H1 (cell line): ENCODE measurements around the gene APOL5. TPM values are rescaled to one million over a fixed set of nuclear protein-coding genes. Genes with fewer than 3 reads are reported as not detected.

Source experiments
- CTCF ChIA-PET: fragments of 300-600 bp; sonication (Branson Sonifier 250); formaldehyde crosslinking; loops from one replicate; lab custom pipeline; 2021; ENCODE audit not compliant: partially characterized antibody; lab: Charles Lee
- POLR2A ChIA-PET: fragments of 300-600 bp; sonication (Branson Sonifier 250); formaldehyde crosslinking; loops from one replicate; lab custom pipeline; 2021; ENCODE audit warnings: inconsistent platforms; ENCODE audit not compliant: partially characterized antibody; lab: Charles Lee
- DNase-seq, 2 experiments: peaks; one replicate each; pipeline versions ENCODE4 v3.0.0 to v3.0.0-alpha.2; 2010 to 2022; ENCODE audit warnings: low spot score in 2 of 2, low read depth in 1 of 2, mixed read lengths in 1 of 2
- FAIRE-seq: peaks from 2 replicates; lab custom pipeline; 2011; peaks lifted over from hg19 to GRCh38; lab: Jason Lieb, UNC
- H2AFZ ChIP-seq: 2 replicates; pipeline ENCODE4 v1.8.1; 2012; ENCODE audit warnings: low read length, inconsistent platforms
- H2AK5ac ChIP-seq: 2 replicates; pipeline ENCODE4 v1.6.1; 2013; ENCODE audit warnings: low read depth, low read length
- H2BK120ac ChIP-seq: replicated peaks from 2 replicates; pipeline ENCODE3; 2013; ENCODE audit warnings: low read depth, low read length, inconsistent platforms
- H2BK12ac ChIP-seq: 2 replicates; pipeline ENCODE4 v1.6.1; 2013; ENCODE audit warnings: low read depth, low read length
- H2BK15ac ChIP-seq: 2 replicates; pipeline ENCODE4 v1.6.1; 2013; ENCODE audit warnings: low read length
- H2BK20ac ChIP-seq: 2 replicates; pipeline ENCODE4 v1.6.1; 2013; ENCODE audit warnings: low read length
- H2BK5ac ChIP-seq: 2 replicates; pipeline ENCODE4 v1.6.1; 2013; ENCODE audit warnings: low read depth, low read length
- H3K14ac ChIP-seq: 2 replicates; pipeline ENCODE4 v1.6.1; 2013; ENCODE audit warnings: inconsistent platforms; ENCODE audit not compliant: insufficient read length
- H3K18ac ChIP-seq: 2 replicates; pipeline ENCODE4 v1.6.1; 2013; ENCODE audit warnings: low read length; ENCODE audit errors: extremely low read depth
- H3K23ac ChIP-seq: 2 replicates; pipeline ENCODE4 v1.6.1; 2013; ENCODE audit warnings: inconsistent platforms; ENCODE audit not compliant: insufficient read length
- H3K23me2 ChIP-seq: 2 replicates; pipeline ENCODE4 v1.6.1; 2013; ENCODE audit warnings: low read depth, low read length
- H3K27ac ChIP-seq: 2 replicates; pipeline ENCODE4 v1.6.1; 2011; ENCODE audit warnings: low read depth, low read length, inconsistent platforms
- H3K27me3 ChIP-seq, 4 experiments: replicated peaks in 1 of 4; 1 replicate in 1 of 4; 2 replicates in 3 of 4; pipeline versions ENCODE4 v1.6.1 to v1.8.1; 2011 to 2013; ENCODE audit warnings: low read length in 3 of 4, mild to moderate bottlenecking in 3 of 4, inconsistent platforms in 2 of 4, mixed read lengths in 2 of 4, moderate library complexity in 1 of 4; ENCODE audit not compliant: control insufficient read depth in 3 of 4, insufficient read depth in 3 of 4; ENCODE audit errors: extremely low read depth in 1 of 4
- H3K36me3 ChIP-seq, 4 experiments: 2 replicates each; pipeline versions ENCODE4 v1.6.1 to v1.8.1; 2011 to 2013; ENCODE audit warnings: mild to moderate bottlenecking in 4 of 4, low read length in 3 of 4, moderate library complexity in 2 of 4, control low read depth in 1 of 4, inconsistent platforms in 1 of 4; ENCODE audit not compliant: insufficient read depth in 4 of 4, control insufficient read depth in 2 of 4
- H3K4ac ChIP-seq: replicated peaks from 2 replicates; pipeline ENCODE3; 2013; ENCODE audit warnings: low read length, low read depth, mixed read lengths, inconsistent platforms; ENCODE audit not compliant: insufficient read length
- H3K4me1 ChIP-seq, 4 experiments: replicated peaks in 1 of 4; 1 replicate in 1 of 4; 2 replicates in 3 of 4; pipeline versions ENCODE4 v1.6.1 to v1.8.1; 2011 to 2013; ENCODE audit warnings: low read length in 3 of 4, inconsistent platforms in 2 of 4, mixed read lengths in 1 of 4; ENCODE audit not compliant: insufficient read depth in 4 of 4, control insufficient read depth in 3 of 4
- H3K4me2 ChIP-seq, 2 experiments: 2 replicates each; pipeline versions ENCODE4 v1.6.1 to v1.8.1; 2011 to 2013; ENCODE audit warnings: low read depth in 2 of 2, low read length in 2 of 2, control low read depth in 1 of 2, inconsistent platforms in 1 of 2, mild to moderate bottlenecking in 1 of 2; ENCODE audit not compliant: insufficient read depth in 1 of 2
- H3K4me3 ChIP-seq, 4 experiments: fragments of 200-600, 300-600 bp in 1 of 4; sonication (generic), shearing (Covaris generic), sonication (Bioruptor Twin) in 1 of 4; 2 replicates each; pipeline versions ENCODE4 v1.5.1 to v1.8.1; 2011 to 2016; ENCODE audit warnings: low read length in 4 of 4, low read depth in 3 of 4, control low read depth in 2 of 4, inconsistent platforms in 2 of 4, mild to moderate bottlenecking in 2 of 4, mixed read lengths in 1 of 4, moderate library complexity in 1 of 4; ENCODE audit not compliant: insufficient read depth in 2 of 4; ENCODE audit errors: extremely low read depth in 1 of 4
- H3K56ac ChIP-seq: replicated peaks from 2 replicates; pipeline ENCODE3; 2013; ENCODE audit warnings: low read depth, mild to moderate bottlenecking, mixed read lengths, low read length, inconsistent platforms; ENCODE audit not compliant: insufficient read length
- H3K79me1 ChIP-seq: 2 replicates; pipeline ENCODE4 v1.6.1; 2013; ENCODE audit warnings: low read depth, low read length, control low read depth
- H3K79me2 ChIP-seq, 2 experiments: 2 replicates each; pipeline versions ENCODE4 v1.6.1 to v1.8.1; 2012 to 2013; ENCODE audit warnings: low read length in 2 of 2, mild to moderate bottlenecking in 2 of 2, inconsistent platforms in 1 of 2; ENCODE audit not compliant: insufficient read depth in 2 of 2, control insufficient read depth in 1 of 2
- H3K9ac ChIP-seq, 4 experiments: replicated peaks in 1 of 4; 1 replicate in 1 of 4; 2 replicates in 3 of 4; pipeline versions ENCODE4 v1.6.1 to v1.8.1; 2011 to 2013; ENCODE audit warnings: low read depth in 3 of 4, low read length in 3 of 4, control low read depth in 2 of 4, mild to moderate bottlenecking in 2 of 4, moderate library complexity in 2 of 4, inconsistent platforms in 1 of 4; ENCODE audit errors: extremely low read depth in 1 of 4
- H3K9me3 ChIP-seq, 2 experiments: 2 replicates each; pipeline versions ENCODE4 v1.6.1 to v1.8.1; 2012 to 2013; ENCODE audit warnings: mild to moderate bottlenecking in 2 of 2, moderate library complexity in 2 of 2, control low read depth in 1 of 2, inconsistent platforms in 1 of 2, low read depth in 1 of 2, low read length in 1 of 2, mixed read lengths in 1 of 2; ENCODE audit not compliant: insufficient read depth in 2 of 2
- H4K20me1 ChIP-seq, 2 experiments: replicated peaks in 1 of 2; 2 replicates each; pipeline versions ENCODE3 to v1.8.1; 2011 to 2013; ENCODE audit warnings: inconsistent platforms in 2 of 2, low read length in 2 of 2, mild to moderate bottlenecking in 1 of 2; ENCODE audit not compliant: insufficient read depth in 2 of 2, control insufficient read depth in 1 of 2
- H4K5ac ChIP-seq: 2 replicates; pipeline ENCODE4 v1.6.1; 2013; ENCODE audit warnings: low read length, low read depth, mixed read lengths, inconsistent platforms; ENCODE audit not compliant: insufficient read length
- H4K8ac ChIP-seq: 2 replicates; pipeline ENCODE4 v1.8.0; 2013; ENCODE audit warnings: mild to moderate bottlenecking, moderate library complexity, low read length, inconsistent platforms; ENCODE audit not compliant: insufficient read depth; ENCODE audit errors: extremely low read depth
- H4K91ac ChIP-seq: replicated peaks from 2 replicates; pipeline ENCODE3; 2013; ENCODE audit warnings: low read length, mixed read lengths, inconsistent platforms; ENCODE audit not compliant: insufficient read length
- ATF2 ChIP-seq: IDR thresholded peaks from 2 replicates; pipeline ENCODE4 v1.6.1; 2012; ENCODE audit warnings: low read length, inconsistent platforms
- CTBP2 ChIP-seq: IDR thresholded peaks from 2 replicates; pipeline ENCODE4 v1.7.0; 2011; ENCODE audit warnings: borderline replicate concordance, mild to moderate bottlenecking, moderate library complexity, mixed read lengths, low read length; ENCODE audit not compliant: insufficient read depth, insufficient read length
- HDAC2 ChIP-seq, 2 experiments: fragments of 300-600 bp in 1 of 2; sonication (generic) in 1 of 2; IDR thresholded peaks; 2 replicates each; pipeline ENCODE4 v1.6.1; 2011 to 2012; ENCODE audit warnings: low read depth in 2 of 2, low read length in 2 of 2, mild to moderate bottlenecking in 2 of 2, moderate library complexity in 2 of 2, borderline replicate concordance in 1 of 2, inconsistent platforms in 1 of 2
- JUN ChIP-seq: IDR thresholded peaks from 2 replicates; pipeline ENCODE4 v1.6.1; 2011; ENCODE audit warnings: low read depth, mild to moderate bottlenecking, improper control_type of control experiment, low read length
- NANOG ChIP-seq: IDR thresholded peaks from 2 replicates; pipeline ENCODE4 v1.6.1; 2011; ENCODE audit warnings: low read length, low read depth, mild to moderate bottlenecking, inconsistent platforms; ENCODE audit not compliant: insufficient read depth, poor library complexity, severe bottlenecking
- POU5F1 ChIP-seq: IDR thresholded peaks from 2 replicates; pipeline ENCODE4 v1.6.1; 2011; ENCODE audit warnings: low read depth, mild to moderate bottlenecking, low read length, moderate library complexity
- RAD21 ChIP-seq, 2 experiments: IDR thresholded peaks in 1 of 2; conservative IDR thresholded peaks in 1 of 2; 2 replicates each; pipeline ENCODE4 v1.6.1; 2011; ENCODE audit warnings: low read depth in 2 of 2, low read length in 2 of 2, improper control_type of control experiment in 1 of 2, inconsistent platforms in 1 of 2, mild to moderate bottlenecking in 1 of 2, moderate library complexity in 1 of 2
- RBBP5 ChIP-seq: IDR thresholded peaks from 2 replicates; pipeline ENCODE4 v1.7.1; 2012; ENCODE audit warnings: low read depth, mild to moderate bottlenecking, inconsistent platforms, low read length, moderate library complexity, borderline replicate concordance
- SAP30 ChIP-seq: fragments of 300-600 bp; sonication (generic); IDR thresholded peaks from 2 replicates; pipeline ENCODE4 v1.7.1; 2012; ENCODE audit warnings: low read length, moderate library complexity, mild to moderate bottlenecking, inconsistent platforms; ENCODE audit not compliant: insufficient read depth, insufficient replicate concordance
- SIX5 ChIP-seq: IDR thresholded peaks from 2 replicates; pipeline ENCODE4 v1.6.1; 2011; ENCODE audit warnings: mild to moderate bottlenecking, low read depth, low read length
- TCF12 ChIP-seq: IDR thresholded peaks from 2 replicates; pipeline ENCODE4 v1.6.1; 2011; ENCODE audit warnings: low read depth, mild to moderate bottlenecking, low read length
- WGBS, 2 experiments: shearing (Covaris generic) in 1 of 2; methylation state at CpG; one replicate each; pipeline versions ENCODE4 v1.1.6 to v1.1.7; 2013 to 2015; ENCODE audit warnings: low lambda C conversion rate in 2 of 2, mixed read lengths in 2 of 2, inconsistent platforms in 1 of 2, low coverage in 1 of 2, missing lambda C conversion rate in 1 of 2; ENCODE audit not compliant: insufficient replicate concordance in 2 of 2, insufficient coverage in 1 of 2, insufficient read length in 1 of 2; ENCODE audit errors: extremely low coverage in 1 of 2, missing lambda C conversion rate in 1 of 2; 5-methylcytosine and 5-hydroxymethylcytosine counted together
- polyA plus RNA-seq, 7 experiments: library from polyadenylated mRNA; depleted of rRNA in 3 of 7; stranded (reverse) in 5 of 7; unstranded in 2 of 7; fragments of >200 nt in 5 of 7; fragments of 200-250 nt in 2 of 7; gene quantifications; 1 replicate in 5 of 7; 2 replicates in 1 of 7; 4 replicates in 1 of 7; pipeline versions ENCODE4 v1.2.1 to v1.2.3, GENCODE V29; 2011 to 2013; ENCODE audit warnings: missing spikeins in 2 of 7, mixed read lengths in 2 of 7
- total RNA-seq: library from RNA; stranded (reverse); fragmentation: NEBNext Ultra II Directional; extraction: Animal tissue kit (Norgen Biotek cat#: 25700); gene quantifications from 2 replicates; pipeline ENCODE4 v1.2.1, GENCODE V29; 2021

APOL5 gene
- total and polyA plus RNA-seq, 2 of the 8 experiments (the other 6 are each of a cell fraction or from before 2014, with no cell fraction given): not detected

- POLR2A ChIA-PET: no interaction called here
- Histone ChIP-seq H3K56ac (no peak overlapping the region), H2AK5ac (no peak overlapping the region), H2BK15ac (no peak overlapping the region), H2BK5ac (no peak overlapping the region), H4K8ac (no peak overlapping the region), H3K14ac (no peak overlapping the region), H3K4me2 (no peak overlapping the region), H3K4me1 (no peaks in the 10 kb centered on the region), H3K4me3 (no peak overlapping the region), H3K4ac (no peak overlapping the region), H2BK120ac (no peak overlapping the region), H3K79me1 (no peaks in the 10 kb centered on the region), H4K91ac (no peak overlapping the region), H3K36me3 (no peaks in the 10 kb centered on the region), H3K18ac (no peak overlapping the region), H4K5ac (no peak overlapping the region), H3K27me3 (no peaks in the 10 kb centered on the region), H2BK20ac (no peak overlapping the region), H4K20me1 (no peaks in the 10 kb centered on the region), H3K23ac (no peak overlapping the region), H3K9ac (no peak overlapping the region), H3K27ac (no peak overlapping the region), H3K79me2 (no peaks in the 10 kb centered on the region), H3K9me3 (no peaks in the 10 kb centered on the region), H2BK12ac (no peak overlapping the region), H3K23me2 (no peaks in the 10 kb centered on the region), H2AFZ (no peak overlapping the region)
- CTCF ChIA-PET: interaction anchor here (0.5 to 1.5 kb wide), 6 partner anchors 11 to 221 kb away, joined by 3 to 7 read pairs (median 4); no protein-coding TSS in a partner anchor
- TF ChIP-seq POU5F1 (no peak), JUN (no peak), TCF12 (no peak), SAP30 (no peak), ATF2 (no peak), CTBP2 (no peak), HDAC2 (IDR thresholded peaks at IDR 0.05; ENCODE audit: borderline replicate concordance in 1 of 2, low read depth in 2 of 2, low read length in 2 of 2) (no peak), SIX5 (no peak), RBBP5 (no peak), NANOG (no peak), RAD21 (IDR thresholded peaks at IDR 0.05 in 1 of 2, conservative IDR thresholded peaks at IDR 0.05 in 1 of 2; ENCODE audit: low read depth in 2 of 2, low read length in 2 of 2) (no peak)
- FAIRE-seq (no peak), DNase-seq (no peak)
- 93% methylated on average over 15 of the region's 15 CpGs; no CpG with 5 or more reads in 1 of the 2 experiments for WGBS, 2 experiments
Measured at GRCh38 chr22:35726933-35727332, 9.3 kb downstream of the APOL5 start.
